GM12801 (cell line): Measurements from ENCODE around the gene ZNF778.

Experiments used
- TF ChIP-seq, protein P1 (sequence below): IDR thresholded peaks from one replicate; pipeline ENCODE4 v1.5.1; 2011; ENCODE audit warnings: control low read depth; ENCODE audit not compliant: insufficient read length; ENCODE audit errors: extremely low read depth

The ZNF778 gene

GRCh38 chr16:89216315-89217137, 977 bp upstream of the ZNF778 start:
- TF ChIP-seq, protein P1, sequence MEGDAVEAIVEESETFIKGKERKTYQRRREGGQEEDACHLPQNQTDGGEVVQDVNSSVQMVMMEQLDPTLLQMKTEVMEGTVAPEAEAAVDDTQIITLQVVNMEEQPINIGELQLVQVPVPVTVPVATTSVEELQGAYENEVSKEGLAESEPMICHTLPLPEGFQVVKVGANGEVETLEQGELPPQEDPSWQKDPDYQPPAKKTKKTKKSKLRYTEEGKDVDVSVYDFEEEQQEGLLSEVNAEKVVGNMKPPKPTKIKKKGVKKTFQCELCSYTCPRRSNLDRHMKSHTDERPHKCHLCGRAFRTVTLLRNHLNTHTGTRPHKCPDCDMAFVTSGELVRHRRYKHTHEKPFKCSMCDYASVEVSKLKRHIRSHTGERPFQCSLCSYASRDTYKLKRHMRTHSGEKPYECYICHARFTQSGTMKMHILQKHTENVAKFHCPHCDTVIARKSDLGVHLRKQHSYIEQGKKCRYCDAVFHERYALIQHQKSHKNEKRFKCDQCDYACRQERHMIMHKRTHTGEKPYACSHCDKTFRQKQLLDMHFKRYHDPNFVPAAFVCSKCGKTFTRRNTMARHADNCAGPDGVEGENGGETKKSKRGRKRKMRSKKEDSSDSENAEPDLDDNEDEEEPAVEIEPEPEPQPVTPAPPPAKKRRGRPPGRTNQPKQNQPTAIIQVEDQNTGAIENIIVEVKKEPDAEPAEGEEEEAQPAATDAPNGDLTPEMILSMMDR = no peak

DNA sequence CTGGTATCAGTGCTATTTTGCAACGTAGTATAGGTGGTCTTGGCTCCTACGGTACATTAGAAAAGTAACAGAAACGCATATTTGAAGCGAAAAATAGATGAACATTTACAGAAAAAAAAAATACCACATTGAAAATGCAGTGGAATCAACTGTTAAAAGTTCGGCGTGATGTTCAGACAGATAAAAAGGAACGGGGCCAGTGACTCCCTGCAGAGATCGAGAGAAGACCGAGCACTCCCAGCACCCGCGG, 440 bp upstream of the ZNF778 start:
- TF ChIP-seq, protein P1 = no peak

DNA sequence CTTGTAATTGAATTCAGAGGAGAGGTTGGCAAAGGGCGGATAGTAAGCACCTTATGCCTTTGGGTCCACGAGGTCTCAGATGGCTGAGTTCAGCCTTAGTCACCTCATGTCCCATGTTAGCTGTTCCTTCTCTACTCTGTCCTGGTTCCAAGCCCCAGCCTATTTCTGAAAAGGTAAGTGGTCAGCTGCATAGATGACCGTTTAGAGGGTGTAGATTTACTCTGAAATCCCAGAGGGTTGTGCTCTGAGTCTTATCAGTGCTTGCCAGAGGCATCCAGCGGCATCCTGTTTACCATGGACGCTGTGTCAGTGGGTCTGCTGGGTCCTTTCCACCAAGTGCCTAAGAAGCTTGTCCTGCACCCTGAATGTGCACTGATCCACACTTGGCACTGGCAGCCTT, 1.9 kb downstream of the ZNF778 start:
- TF ChIP-seq, protein P1 = no peak

DNA sequence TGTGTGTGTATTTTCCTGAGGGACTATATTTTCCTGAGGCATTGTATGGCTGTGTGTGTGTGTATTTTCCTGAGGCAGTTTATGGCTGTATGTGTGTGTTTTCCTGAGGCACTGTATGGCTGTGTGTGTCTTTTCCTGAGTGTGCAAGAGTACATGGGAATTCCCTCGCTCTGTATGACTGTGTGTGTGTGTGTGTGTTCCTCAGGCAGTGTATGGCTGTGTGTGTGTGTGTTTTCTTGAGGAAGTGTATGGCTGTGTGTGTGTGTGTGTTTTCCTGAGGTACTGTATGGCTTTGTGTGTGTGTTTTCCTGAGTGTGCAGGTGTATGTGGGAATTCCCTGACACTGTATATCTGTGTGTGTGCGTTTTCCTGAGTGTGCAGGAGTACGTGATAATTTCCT, 4.1 kb downstream of the ZNF778 start:
- TF ChIP-seq, protein P1 = no peak

DNA sequence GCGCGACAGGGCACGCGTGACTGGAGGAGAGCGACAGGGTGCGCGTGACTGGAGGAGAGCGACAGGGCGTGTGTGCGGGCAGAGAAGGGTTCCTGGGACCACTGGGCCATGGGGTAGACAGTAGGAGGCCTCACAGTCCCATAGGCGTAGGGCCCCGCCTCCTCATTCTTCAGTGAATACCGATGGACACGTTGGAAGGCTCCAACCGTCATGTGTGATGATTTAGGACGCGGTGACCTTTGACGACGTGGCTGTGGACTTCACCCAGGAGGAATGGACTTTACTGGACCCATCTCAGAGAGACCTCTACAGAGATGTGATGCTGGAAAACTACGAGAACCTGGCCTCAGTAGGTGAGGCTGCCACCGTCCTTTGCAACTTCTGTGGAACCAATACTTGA, 5.4 kb downstream of the ZNF778 start:
- TF ChIP-seq, protein P1 = no peak

- TF ChIP-seq, protein P1 = no peak
Observed at GRCh38 chr16:89224665-89225064, 7.2 kb downstream of the ZNF778 start.

GRCh38 chr16:89230255-89230654, 12.8 kb downstream of the ZNF778 start:
- TF ChIP-seq, protein P1 = no peak
